Measurements from ENCODE around the gene FARS2.
"Not testable (repeated sequence)": the region's sequence is repeated elsewhere in the genome, so short reads cannot be mapped to it uniquely, and the experiment has no call there.

Gene FARS2

DNA sequence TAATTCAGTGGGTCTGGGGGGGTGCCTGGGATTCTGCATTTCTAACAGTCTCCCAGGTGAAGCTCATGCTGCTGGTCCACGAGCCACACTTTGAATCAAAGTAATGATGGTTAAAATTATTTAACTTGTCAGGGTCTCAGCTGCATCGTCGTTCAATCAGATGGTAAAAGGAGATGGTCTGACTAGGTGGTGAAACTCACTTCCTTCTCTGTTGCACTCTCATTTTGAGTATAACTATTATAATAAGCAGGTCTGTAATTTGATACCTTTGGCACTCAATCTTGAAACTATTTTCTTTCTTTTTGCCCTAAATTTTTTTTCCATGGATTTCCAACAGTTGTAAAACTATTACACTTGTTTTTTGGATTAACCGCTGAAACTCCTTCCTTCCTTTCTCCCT lies 292.5 kb downstream of the FARS2 start:
- no peak for DNase-seq

DNA sequence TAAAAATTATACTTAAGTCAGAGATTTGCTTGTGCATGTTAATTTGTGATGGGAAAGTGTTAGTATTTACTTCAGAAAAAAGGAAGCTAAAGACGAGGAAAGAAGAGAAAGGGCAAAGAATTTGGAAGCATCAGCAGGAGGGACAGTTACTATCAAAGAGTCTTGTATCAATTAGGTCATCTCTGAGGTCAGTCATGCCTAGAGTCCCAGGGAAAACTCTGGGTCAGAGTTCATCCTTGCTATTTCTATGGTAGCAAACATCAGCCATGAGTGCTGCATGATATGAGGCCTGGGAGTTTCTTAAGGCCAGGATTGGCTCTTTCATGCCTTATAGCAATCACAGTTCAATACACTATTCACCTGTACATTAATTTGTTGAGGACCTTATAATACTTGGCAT lies 292.9 kb downstream of the FARS2 start:
- DNase-seq = no peak

DNA sequence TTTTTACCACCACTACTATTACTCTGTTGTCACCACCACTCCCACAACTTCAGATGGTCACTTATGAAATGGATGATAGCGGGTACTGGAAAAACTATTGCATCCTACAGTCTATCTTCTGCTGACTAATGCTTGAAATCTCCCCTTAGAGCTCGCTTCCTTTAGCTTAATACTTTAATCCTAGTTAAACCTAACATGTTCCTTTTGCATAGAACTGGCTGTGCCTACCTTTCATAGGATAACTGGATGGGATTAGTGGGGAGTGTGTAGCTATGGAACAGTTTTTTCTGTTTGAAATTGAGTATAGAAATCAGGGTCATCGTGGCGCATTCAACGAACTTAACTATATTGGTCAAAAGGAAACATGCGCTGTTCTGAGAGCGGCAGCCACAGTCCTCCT lies 294.7 kb downstream of the FARS2 start:
- no peak for DNase-seq

DNA sequence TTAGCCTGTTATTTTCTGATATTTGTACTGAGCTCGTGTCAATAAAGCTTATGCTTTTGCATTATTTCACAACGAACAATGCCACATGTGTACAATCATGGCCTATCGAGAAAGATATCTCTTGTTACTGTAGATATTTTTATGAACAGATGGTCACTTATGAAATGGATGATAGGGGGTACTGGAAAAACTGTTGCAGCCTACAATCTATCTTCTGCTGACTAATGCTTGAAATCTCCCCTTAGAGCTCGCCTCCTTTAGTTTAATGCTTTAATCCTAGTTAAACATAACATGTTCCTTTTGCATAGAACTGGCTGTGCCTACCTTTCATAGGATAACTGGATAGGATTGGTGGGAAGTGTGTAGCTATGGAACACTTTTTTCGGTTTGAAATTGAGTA lies 296.2 kb downstream of the FARS2 start:
- DNase-seq = no peak

DNA sequence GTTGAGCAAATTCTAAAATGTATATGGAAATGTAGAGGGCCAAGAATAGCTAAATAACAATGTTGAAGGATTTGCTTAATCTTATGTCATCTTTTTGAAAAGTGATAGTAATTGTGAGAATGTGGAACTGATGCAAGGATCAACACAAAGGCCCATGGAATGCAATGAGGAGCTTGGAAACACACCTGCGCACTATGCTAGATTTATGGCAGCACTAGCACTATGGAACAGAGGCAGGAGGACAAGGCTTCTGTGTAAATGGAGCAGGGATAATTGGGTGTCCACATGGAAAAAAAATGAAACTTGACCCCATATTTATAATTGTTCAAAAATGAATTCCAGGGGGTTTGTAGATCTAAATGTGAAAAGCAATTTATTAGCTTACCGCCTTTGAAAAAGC lies 298.3 kb downstream of the FARS2 start:
- no peak for DNase-seq

DNA sequence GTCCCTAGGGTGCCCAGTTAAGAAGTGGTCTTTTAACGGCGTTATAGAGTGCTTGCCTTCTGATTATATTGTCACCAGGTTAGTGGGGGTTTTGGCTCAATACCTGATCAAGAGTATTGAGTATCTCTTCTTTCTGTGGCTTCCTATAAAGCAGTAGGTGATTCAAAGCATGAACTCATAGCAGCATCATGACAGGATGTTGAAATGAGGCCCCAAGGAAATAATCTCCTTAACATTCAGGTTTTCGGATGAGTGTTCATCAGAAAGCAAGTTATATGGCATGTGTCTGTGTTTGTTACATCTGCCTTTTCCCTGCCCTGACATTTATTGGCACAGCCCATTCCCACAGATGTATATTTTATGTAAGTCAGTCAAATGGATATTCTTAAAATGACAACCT lies 301.0 kb downstream of the FARS2 start:
- DNase-seq = no peak

DNA sequence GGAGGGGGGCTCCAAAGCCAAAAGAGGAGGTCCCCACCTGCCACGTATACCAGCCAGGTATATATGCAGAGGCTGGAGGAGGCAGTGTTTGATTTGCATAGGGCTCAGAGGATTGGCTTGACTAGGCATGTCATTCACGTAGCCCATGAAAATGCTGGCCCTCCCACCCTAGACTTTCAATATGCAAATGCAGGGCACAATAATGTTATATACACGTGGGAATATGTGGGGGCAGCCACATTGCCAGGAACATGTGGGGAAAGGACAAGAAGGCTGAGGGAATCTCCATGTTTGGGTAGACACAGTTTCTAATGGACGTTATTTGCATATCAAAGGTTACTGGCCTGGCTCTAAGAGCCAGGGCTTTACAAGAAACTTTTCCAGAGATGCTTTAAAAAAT lies 301.8 kb downstream of the FARS2 start:
- no peak for DNase-seq

DNA sequence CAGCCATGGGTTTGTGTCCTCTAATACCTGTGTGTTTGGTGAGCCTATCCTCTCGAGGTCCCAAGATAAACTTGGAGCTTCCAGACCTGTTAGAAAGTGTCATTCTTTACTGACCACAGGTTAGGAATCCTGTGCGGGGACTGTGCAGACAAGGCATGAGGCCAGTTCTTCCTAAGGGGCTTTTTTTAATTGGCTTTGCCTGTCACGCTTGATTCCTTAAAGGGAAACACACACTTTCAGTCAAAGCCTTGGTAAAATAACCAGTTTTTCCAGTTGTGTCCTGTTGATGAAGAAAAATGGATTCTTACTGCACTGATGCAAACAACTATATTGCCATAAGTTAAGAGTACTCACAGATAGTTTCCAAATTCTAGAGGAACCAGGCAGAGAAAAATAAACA lies 303.4 kb downstream of the FARS2 start:
- not testable (repeated sequence) for DNase-seq

DNA sequence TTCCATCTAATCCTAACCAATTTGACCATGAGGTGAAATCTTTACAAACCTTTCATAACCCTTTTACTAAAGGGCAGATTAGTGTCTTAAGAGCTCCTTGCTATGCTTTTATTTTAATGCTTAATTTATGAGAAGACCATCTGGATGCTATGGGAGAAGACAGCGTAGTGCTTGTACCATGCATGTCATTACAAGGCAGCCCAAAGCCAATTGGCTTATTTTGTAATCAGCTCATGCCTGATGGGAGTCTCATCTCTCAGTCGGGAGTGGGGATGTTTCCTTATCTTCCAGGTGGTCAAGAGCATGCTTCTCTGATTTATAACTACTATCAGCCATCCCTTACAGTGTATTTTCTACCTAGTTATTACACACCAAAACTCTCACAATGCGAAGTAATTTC lies 304.7 kb downstream of the FARS2 start:
- DNase-seq = no peak

DNA sequence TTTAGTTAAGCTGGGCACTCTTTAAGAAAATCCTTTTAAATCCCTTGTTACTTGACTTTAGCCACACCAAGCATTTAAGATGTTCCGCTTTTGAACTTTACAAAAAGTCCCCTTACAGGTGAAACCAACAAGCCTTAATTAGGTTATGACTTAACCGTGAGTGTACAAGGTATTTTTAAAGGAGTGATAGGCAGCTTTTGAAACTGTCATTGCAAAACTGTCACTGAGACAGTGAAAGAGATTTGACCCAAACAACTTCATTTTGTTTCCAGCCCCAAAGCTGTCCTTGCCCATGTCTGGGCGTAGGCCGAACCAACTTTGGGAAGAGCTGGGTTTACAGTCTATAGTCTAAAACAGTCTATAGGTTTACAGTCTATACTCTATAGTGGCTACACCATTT lies 305.4 kb downstream of the FARS2 start:
- DNase-seq = no peak

DNA sequence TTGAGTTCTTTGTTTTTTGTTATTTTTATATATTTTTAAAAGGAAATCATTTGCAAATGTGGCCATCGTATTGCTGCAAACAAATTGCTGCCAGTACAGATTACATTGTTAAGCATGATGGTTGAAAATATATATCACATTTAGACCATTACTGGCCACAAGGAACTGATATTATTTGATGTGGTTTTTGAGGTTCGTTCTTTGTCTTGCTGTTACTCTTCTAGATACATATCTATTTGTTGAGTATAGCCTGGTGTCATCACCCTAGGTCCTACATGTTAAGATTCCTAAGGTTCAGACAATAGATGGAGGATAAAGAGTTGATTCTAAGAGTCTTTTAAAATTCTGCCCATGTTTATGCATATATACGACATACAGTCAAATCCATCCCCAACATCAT lies 306.0 kb downstream of the FARS2 start:
- no peak for DNase-seq

DNA sequence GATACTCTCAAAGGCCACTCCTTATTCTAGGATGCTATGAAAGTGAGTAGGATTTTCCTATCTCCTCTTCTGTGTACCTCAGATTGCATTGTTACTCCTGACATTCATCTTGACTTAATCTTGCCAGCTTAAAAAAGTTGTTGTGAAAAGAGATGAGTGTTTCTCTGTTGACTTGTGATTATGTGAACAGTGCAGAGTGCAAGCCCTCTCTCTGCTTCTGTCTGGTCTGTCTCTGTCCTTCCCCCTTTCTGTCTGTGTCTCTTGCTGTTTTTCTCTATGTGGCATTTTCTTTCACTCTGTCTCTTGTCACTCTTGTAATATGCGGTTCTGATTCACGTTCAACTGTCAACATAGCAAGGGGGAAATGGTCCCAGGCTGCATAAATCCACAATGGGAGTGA lies 306.6 kb downstream of the FARS2 start:
- DNase-seq = no peak

DNA sequence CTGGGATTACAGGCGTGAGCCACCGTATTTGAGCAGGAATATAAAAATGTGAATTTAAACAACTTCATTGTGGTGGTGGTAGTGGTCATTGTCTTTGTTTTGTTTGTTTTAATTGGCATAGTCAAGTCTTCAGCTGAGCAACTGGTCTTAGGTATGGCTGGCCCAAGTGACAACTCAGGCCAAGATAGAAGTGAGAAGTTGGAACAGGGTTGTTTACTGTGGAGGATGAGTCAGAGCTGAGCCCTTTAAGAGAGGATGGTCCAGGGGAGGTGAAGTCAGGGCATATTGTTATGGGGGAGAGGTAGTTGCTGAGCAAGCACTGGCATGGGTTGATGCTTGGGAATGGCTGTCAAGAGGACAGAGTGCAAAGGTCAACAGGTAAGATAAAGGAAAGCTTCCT lies 308.2 kb downstream of the FARS2 start:
- no peak for DNase-seq

DNA sequence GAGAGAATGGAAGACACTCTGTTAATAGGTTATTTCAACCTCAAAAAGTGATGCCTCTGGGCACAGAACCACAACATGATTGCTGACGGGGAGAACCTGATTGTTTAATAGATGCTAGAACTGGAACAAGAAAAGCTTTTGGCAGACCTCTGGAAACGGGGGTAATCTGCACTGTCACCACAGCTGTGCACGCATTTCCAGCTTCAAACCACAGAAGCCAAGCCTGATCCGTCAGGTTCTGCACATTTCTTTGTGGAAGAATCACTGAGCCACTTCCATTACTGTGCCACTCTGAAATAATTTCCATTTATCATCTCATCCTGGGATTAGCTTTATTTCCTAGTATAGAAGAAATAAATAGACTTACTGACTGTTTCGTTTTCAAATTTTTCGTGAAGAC lies 309.3 kb downstream of the FARS2 start:
- no peak for DNase-seq

DNA sequence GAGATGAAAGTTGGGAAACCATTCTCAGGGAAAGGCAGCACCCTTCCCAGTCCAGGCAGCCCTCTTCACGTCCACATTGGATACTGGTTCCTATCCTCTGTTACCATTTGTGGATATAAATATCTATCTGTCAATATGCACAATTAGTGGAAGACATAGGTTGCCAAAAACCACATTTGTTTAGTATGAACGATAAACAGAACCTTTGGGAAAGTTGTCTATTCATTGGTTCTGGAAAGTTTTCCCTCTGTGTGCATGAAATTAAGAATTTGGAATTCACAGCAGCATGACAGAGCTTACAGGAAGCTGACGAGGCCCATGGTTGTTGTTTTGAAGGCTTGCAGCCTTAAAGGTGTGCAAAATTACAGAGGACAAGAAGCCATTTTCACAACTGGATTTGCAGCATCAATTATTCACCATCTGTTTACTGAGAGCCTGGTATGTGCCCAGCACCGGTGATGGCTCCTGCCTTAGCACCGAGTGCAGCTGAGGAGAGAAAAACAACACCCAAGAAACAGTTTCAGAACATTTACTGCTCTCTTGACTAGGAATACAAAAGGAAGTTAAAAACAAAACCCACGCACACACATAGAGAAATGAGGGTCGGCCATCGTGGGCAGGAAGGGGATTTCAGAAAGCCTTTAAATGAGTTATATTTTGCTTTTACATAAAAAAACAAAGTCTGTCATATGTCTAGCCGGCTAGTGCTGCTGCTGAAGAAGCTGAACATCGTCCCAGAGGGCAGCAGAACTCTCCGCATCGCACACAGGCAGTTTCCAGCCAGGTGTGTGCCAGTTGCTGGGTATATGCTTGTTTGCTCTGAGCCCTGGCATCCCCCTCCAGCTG lies 319.6 kb downstream of the FARS2 start:
- DNase-seq = peak; percentile 1

DNA sequence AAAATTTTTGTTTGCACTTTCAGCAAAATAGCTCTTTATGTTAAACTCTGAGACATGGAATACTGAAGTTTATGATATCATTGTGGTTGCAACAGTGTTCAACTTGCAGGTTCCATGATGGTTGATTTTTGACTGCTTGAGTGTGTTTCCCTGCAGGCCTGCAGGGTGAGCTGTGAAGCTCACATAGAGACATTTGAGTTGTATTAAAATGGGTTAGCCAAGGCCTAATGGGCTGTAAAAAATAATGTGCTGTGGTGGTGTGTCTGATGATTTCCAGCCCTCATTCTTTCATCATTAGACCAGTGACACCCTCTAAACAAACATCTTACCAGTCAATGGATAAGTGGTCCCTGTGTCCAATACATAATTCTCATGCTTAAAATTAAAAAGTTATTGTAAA lies 321.4 kb downstream of the FARS2 start:
- no peak for DNase-seq

DNA sequence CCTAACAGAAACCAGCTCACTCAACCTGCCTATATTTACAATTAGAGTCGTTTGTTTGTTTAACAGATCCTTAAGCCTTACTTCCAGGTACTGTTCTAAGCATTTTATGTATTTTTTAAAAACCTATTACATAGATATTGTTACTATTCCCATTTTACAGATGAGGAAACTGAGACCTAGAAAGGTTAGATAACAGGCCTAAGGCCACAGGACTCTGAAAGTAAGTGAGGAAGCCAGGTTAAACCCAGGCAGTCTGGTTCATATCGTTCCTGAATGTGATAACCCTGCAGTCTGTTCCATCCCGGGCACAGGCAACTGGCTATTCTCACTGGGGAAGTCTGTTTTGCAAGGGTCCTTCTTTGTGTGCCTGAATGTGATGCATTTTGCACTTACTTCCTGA lies 322.2 kb downstream of the FARS2 start:
- no peak for DNase-seq

DNA sequence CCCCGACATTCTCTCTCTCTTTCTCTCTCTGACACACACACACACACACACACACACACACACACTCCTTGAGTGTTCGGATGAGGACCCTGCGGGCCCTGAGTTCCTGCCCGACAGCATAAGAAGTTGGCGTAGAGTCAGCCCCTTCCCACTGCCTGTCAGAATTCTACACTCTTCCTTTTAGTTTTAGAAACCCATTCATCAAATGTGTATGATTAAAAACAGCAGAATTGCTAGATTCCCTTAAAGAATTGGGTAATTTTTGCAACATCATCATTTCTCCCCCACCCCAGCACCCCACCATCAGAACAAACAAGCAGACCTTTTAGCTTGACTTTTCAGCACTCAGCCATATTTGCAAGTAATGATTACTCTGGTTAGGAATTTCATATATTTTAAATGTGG lies 322.8 kb downstream of the FARS2 start:
- no peak for DNase-seq

DNA sequence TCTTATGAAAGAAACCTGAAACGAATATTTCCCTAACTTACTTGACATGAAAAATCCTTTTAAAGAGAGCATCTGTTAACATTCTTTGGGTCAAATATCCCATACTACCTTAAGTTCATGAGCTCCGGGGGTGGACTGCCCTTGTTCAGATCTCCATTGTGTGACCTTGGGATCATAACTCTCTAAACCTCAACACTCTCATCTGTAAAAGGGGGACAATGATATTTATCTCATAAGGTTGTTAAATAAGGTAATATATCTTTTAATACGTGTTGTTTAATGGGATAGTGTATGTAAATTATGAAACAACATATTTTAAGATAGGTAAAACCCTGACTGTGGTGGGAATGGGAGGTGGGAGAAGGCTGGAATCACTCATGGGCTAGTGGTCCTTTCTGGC lies 326.3 kb downstream of the FARS2 start:
- DNase-seq = no peak

DNA sequence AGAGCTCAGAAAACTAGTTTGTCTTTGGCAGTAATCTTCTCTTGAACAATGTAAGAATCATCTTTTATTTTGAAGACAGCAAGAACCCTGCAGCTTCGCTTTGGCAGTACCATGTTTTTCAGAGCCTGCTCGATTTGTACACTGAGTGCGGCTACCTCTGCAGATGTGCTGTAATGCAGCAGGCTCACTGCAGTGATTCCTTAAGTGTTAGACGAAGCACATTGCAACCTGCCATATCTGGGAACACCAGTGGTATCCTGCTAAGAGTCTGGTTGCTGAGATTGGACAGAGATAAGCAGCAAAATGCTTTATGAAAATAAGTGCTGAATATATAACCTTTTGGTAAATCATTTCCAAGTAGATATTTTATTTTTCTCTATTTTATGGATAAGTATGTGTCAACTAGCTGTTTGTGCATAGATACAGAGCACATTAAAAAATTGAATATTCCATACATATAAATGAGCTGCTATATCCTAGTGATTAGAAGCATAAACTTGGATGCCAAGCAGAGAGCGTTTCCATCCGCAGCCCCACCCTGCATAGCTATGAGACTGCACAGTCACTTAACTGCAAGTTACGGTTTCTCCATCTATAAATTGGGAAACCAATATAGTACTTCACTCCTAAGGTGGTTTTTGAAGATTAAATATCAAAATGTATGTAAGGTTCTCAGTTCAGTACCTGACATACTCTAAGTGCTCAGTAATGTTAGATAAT lies 328.3 kb downstream of the FARS2 start:
- no peak for DNase-seq

DNA sequence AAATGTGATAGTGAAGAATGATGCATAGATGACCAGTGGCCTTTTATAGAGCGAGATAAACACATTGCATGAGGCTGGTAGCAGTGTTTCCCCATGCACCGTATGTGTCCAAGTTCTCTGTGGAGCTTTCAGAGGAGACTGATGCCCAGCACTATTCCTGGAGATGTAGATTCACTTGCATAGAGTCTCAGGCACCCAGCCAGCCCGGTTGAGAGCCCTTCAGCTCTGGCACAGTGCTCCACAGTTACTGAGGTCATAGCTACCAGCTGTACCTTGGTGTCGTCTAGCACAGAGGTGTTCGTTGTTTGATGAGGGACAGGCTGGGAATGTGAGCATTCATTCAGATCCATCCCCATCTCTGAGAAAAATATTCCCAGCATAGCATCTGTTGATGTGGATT lies 328.9 kb downstream of the FARS2 start:
- peak; percentile 21 for DNase-seq

DNA sequence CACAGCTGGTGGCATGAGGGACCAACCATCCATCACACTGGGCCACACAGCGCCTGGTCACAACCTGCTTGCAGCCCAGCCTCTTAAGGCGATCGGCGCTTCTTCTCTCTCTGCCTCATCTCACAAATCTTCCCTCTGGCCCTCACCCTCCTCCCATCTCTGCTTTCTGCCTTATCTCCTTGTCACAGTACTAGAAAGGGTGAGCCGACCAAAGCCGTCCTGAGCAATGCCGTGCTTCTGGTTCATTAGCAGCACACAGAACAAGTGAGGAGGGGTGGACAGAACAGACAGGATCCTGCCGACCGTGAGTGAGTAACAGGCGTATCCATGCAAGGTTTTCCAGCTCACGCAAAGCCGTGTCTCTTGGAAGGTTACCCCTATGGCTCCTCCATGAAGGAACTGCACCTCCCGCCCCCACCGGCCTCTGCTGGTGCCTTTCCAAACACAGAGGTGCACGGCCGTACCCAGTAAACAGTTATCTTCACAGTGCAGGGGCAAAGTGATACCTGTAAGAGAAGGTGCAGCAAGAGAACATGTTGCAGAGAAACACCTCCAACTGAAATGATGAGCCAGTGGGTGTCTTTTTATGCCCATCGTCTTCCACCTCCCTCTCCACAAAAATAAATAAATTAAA lies 331.7 kb downstream of the FARS2 start:
- DNase-seq = no peak

DNA sequence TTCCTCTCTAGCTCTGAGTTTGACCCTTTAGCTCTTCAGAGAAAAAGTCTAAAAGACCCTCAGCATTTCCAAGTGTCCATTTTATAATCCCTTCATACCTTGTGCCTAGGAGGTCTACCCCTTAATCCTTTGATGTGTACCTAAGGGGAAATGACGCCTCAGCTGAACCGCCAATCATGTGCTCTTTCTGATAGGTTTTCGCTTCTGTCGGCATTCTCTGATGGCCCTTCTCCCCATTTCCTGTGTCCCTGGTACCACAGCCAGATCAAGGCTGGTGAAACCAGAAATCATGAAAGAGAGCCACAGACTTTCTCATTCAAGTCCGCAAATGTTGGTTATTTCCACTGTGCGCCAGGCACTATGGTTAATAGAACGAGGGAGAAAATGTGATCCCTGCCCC lies 333.9 kb downstream of the FARS2 start:
- DNase-seq = no peak

DNA sequence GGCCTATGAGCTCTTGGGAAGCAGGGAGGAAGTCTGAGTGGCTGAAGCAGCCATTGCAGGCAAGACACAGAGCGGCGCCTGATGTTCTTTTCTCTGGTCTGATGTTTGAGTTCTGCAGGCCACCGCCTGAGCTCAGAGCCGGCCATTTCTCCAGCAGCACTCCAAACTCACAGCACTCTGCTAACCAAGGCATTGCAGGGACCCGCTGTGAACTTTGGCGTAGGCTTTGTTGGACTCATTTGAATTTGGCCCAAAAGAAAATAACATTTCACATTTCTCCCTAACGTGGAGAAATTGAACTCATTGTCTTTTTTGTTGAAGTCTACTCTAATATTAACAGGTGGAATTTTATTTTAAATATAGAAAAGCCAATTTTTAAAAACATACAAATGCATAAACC lies 336.1 kb downstream of the FARS2 start:
- DNase-seq = no peak

Data from NCI-H1092 treated with DMSO at 0.1 percent for 48 hours (cell line).